K562 treated with DMSO at 1 percent for 12 hours (cell line): ENCODE data around the gene TRPM4. TPM values are rescaled to one million over a fixed set of nuclear protein-coding genes. Genes with fewer than 3 reads are reported as not detected.

Source experiments
- total RNA-seq: library from RNA; unstranded; fragments of 300-600 nt; gene quantifications from 2 replicates; pipeline ENCODE4 v1.2.3, GENCODE V29; 2022; ENCODE audit not compliant: insufficient read depth

TRPM4 gene
- 14.6 and 21.4 TPM in 2 replicates for total RNA-seq

GRCh38 chr19:49157445-49158224, at the start of gene TRPM4:
Gene TRPM4, plus strand, starts transcription at chr19:49157792. Its CDS starts 75 bp downstream, at chr19:49157867.

DNA sequence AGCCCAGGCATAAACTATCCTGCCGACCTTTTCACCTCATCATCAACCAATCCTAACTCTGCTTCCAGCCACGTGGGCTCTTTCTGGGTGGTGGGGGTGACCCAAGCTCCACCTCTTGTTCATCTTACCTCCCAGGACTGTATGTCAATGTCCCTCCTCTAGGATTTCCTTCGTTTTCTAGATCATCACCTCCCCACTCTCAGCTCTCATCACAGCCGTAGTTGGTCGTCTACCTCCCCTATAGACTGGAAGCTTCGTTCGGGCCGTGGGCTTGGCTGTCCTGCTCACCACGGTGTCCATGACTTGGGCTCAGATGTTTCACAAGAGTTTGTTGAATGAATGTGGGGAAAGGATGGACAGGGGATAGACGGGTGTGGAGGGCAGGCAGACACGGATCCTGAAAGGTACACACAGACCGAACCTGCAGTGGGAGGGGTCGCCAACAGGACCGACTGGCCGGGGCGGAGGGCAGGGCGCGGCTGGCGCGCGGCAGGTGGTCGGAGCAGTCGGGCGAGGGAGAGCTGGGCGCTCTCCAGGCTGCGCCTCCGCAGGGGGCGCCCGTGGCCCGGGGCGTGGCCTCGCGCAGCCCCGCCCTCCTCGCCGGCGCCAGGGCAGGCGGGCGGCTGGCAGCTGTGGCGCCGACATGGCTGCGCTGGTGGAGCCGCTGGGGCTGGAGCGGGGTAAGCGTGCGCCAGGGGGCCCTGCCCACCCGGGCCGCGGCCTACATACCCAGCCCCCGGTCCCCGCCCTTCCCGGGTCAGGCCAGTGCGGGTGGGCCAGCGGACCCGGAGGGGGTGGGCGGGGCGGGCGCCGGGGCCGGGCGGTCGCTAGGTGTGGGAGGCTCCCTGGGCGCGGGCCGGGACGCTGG, 43.6 kb upstream of the TRPM4 start, which contains the start of gene LIN7B:
TSS of gene LIN7B (plus strand) at position 609 of the 868 bp plus-strand sequence. CDS start at position 644, 35 bp downstream.

DNA sequence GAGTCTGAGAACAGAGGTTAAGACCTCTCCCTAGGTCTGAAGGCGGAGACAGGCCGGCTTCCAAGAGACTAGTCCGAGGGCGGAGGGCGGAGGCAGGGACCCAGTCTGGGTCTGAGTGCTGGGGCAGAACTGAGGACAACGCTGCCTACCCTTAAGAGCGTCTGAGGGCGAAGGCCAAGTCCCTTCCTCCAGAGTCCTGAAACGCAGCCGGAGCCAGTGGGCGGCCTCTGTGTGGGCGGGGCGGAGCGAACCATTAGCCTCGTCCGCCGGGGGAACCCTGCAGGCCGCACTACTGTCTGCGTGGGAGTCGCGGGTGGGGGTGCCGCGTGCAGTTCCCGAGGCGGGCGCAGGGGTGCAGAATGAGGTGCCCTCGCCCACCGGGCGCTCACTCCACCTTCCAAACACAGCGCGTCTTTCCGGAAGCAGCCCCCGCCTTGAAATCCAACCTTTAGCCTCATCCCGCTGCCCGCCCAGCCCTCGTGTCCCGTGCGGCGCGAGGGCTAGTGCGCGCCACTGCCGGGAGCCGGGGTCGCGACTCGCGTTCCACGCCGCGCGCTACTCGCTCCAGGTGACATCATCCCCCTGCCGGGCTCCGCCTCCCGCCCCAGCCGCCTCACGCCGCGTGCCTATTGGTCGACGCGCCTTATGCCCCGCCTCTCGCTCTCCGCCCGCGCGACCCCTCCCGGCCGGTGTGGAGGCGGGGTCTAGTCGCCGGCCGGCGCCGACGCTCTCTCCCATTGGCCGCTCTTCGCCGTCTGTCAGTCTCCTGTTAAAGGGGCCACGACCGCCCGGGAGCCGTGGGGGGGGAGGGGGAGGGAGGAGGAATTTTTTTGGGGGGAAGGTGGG, 38.8 kb upstream of the TRPM4 start, which contains the start of gene C19orf73:
TSS of gene C19orf73 (minus strand) at position 579 of the 846 bp plus-strand sequence. CDS start at position 458, 121 bp downstream.

DNA sequence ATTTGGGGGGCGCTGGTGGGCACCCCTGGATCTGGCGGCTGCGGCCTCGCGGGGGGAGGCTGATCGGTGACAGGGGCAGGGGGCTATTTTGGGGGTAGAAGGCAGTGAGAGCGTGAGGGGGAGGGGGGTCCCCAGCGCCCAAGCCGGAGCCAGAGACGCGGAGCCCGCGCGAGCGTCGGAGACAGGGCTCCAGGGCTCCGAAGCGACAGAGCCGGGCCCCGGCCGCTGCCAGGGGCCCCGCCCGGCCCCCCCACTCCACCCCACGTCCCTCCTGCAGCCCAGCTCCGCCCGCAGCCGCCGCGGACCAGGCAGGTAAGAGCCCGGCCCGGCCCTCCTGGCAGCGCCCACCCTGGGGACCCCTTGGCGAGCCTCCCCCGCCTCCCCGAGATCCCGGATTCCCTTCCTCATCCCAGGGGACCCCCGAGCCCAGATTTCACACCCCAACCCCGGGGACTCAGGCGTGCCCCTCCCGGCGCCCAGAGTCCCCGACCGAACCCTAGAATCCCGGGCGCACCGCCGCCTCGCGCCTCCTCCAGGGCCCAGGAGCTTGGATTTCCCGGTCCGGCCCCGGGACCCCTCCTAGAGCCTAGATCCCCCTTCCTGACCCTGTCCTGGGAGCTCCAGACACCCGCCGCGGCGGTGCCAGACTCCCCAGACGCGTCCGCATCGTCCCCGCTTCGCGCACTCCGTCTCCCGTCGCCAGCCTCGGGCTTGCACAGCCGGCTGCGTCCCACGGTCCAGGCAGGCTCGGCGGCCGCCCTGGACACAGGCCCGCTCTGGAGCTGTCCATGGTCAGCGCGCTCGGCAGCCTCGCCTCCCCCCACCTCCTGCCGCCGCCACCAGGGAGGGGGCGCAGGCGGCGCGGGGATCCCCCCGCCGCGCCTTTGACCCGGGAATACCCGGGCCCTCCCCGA, 37.9 kb upstream of the TRPM4 start, which contains the start of gene PPFIA3:
TSS of gene PPFIA3 (plus strand) at position 134 of the 914 bp plus-strand sequence. CDS start 8,330 bp downstream, outside the sequence.

GRCh38 chr19:49155005-49155819, 2.4 kb upstream of the TRPM4 start, which contains the start of gene HRC:
Gene HRC, minus strand, starts transcription at chr19:49155396. Its CDS starts 159 bp downstream, at chr19:49155237.

Other genes with a start within 250 kb of the TRPM4 start
- gene DHDH, start 224.1 kb upstream of the TRPM4 start, total RNA-seq: 2.6 and 3.0 TPM in 2 replicates
- 81.3 and 96.0 TPM in 2 replicates for gene BAX, start 202.9 kb upstream of the TRPM4 start, total RNA-seq
- 6,477 and 6,803 TPM in 2 replicates for gene FTL, start 192.5 kb upstream of the TRPM4 start, total RNA-seq
- 12.2 and 21.6 TPM in 2 replicates for gene GYS1, start 164.5 kb upstream of the TRPM4 start, total RNA-seq
- 160 and 193 TPM in 2 replicates for gene RUVBL2, start 163.9 kb upstream of the TRPM4 start, total RNA-seq
- gene LHB, start 140.7 kb upstream of the TRPM4 start, total RNA-seq: not detected in 2 replicates
- gene CGB3, start 133.5 kb upstream of the TRPM4 start, total RNA-seq: not detected in 2 replicates
- not detected in 2 replicates for gene CGB2, start 125.9 kb upstream of the TRPM4 start, total RNA-seq
- gene CGB1, start 120.9 kb upstream of the TRPM4 start, total RNA-seq: not detected in 2 replicates
- gene CGB5, start 113.9 kb upstream of the TRPM4 start, total RNA-seq: not detected in 2 replicates
- gene CGB8, start 108.7 kb upstream of the TRPM4 start, total RNA-seq: not detected in 2 replicates
- not detected in 2 replicates for gene CGB7, start 100.0 kb upstream of the TRPM4 start, total RNA-seq
- not detected in 2 replicates for gene NTF4, start 93.0 kb upstream of the TRPM4 start, total RNA-seq
- 0.21 TPM in 1 of 2 replicates, not detected in the other for gene KCNA7, start 85.1 kb upstream of the TRPM4 start, total RNA-seq
- 156 and 215 TPM in 2 replicates for gene SNRNP70, start 72.3 kb upstream of the TRPM4 start, total RNA-seq
- gene LIN7B, start 43.4 kb upstream of the TRPM4 start, total RNA-seq: 15.3 and 16.5 TPM in 2 replicates
- 1.5 and 4.2 TPM in 2 replicates for gene C19orf73, start 38.6 kb upstream of the TRPM4 start, total RNA-seq
- 13.6 and 16.2 TPM in 2 replicates for gene PPFIA3, start 38.2 kb upstream of the TRPM4 start, total RNA-seq
- gene HRC, start 2.4 kb upstream of the TRPM4 start, total RNA-seq: 5.4 and 7.7 TPM in 2 replicates
- 0.47 and 3.0 TPM in 2 replicates for gene SLC6A16, start 167.4 kb downstream of the TRPM4 start, total RNA-seq
- 18.0 and 32.1 TPM in 2 replicates for gene CD37, start 177.6 kb downstream of the TRPM4 start, total RNA-seq
- gene TEAD2, start 204.6 kb downstream of the TRPM4 start, total RNA-seq: 10.3 and 22.8 TPM in 2 replicates
- not detected in 2 replicates for gene DKKL1, start 206.1 kb downstream of the TRPM4 start, total RNA-seq
- 0.62 TPM in 1 of 2 replicates, not detected in the other for gene KASH5, start 230.5 kb downstream of the TRPM4 start, total RNA-seq